ENCODE results near the gene RFX7.

The RFX7 gene

DNA sequence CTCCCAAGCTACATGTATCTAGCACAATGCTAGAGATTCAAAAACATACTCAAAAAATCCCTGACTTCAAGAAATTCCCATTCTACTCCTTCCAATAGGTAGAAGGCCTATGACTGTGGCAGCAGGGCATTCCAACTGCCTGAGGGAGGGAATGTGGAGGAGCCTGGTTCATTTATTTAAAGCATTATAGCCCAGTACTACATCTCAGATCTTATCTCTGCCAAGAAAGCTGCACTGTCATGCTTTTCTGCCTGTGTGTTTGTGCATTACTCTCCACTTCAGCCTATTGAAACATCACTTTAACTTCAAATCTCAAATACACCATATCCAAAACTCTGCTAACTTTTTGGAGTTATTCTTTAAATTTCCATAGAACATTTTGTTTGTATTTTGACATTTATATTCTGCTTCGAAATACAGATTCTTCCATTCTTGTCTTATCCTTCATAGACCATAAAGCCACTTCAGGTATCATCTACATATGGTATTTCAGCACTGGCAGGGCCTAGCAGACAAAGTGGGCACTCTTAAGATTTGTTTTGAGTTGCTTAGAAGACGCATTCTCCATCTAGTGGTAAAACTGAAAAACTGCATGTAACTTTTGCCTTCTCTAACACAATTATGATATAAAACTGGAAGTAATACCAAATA, 191.2 kb downstream of the RFX7 start:
- H3K4me3 ChIP-seq (ENCODE audit: low read depth, low read length) = no peak overlapping the region
- DNase-seq (ENCODE audit: low read depth) = no peak
- TF ChIP-seq, protein P1, sequence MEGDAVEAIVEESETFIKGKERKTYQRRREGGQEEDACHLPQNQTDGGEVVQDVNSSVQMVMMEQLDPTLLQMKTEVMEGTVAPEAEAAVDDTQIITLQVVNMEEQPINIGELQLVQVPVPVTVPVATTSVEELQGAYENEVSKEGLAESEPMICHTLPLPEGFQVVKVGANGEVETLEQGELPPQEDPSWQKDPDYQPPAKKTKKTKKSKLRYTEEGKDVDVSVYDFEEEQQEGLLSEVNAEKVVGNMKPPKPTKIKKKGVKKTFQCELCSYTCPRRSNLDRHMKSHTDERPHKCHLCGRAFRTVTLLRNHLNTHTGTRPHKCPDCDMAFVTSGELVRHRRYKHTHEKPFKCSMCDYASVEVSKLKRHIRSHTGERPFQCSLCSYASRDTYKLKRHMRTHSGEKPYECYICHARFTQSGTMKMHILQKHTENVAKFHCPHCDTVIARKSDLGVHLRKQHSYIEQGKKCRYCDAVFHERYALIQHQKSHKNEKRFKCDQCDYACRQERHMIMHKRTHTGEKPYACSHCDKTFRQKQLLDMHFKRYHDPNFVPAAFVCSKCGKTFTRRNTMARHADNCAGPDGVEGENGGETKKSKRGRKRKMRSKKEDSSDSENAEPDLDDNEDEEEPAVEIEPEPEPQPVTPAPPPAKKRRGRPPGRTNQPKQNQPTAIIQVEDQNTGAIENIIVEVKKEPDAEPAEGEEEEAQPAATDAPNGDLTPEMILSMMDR (IDR thresholded peaks at IDR 0.05; ENCODE audit: control insufficient read depth, extremely low read depth, insufficient read depth) = peak; percentile 54

DNA sequence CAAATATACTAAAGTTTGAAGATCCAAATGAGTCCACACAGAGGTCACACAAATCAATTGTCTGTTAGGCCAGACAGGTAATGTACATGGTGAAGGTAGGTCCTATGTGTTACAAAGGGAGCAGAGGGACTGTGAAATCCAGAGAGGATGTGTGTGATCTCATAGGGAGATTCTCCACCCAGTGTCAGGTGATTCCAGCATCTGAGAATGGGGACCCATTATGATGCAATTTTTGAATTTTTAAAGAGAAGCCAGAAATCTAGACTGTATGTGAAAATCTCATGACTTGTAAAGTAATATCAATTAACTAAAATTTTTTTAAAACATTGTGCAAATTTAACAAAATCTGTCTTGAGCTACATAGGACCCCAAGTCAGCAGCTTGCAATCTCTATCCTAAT, 192.0 kb downstream of the RFX7 start:
- TF ChIP-seq, protein P1 (IDR thresholded peaks at IDR 0.05; ENCODE audit: control insufficient read depth, extremely low read depth, insufficient read depth) = no peak
- H3K4me3 ChIP-seq (ENCODE audit: low read depth, low read length) = no peak overlapping the region
- no peak for DNase-seq (ENCODE audit: low read depth)

- TF ChIP-seq, protein P1 (IDR thresholded peaks at IDR 0.05; ENCODE audit: control insufficient read depth, extremely low read depth, insufficient read depth) = no peak
- DNase-seq (ENCODE audit: low read depth) = no peak
Measured at GRCh38 chr15:56049577-56049976, 194.1 kb downstream of the RFX7 start.

DNA sequence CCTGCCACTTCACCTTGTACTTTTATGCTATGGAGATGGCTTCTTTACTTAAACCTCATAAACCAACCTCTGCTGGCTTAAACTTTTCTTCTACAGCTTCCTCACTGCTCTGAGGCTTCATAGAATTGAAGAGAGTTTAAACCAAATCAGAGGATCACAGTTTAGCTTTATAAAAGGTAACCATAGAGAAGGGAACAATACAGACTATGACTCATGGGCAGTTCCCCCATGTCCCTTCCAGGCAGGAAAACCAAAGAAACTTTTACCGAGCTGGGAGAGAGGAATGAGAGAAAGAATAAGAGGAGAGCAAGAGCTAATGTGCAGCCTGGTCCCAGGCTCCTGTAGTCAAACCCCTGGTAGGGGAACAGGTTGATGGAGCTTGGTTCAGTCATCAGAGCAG, 196.3 kb downstream of the RFX7 start:
- no peak for DNase-seq (ENCODE audit: low read depth)
- TF ChIP-seq, protein P1 (IDR thresholded peaks at IDR 0.05; ENCODE audit: control insufficient read depth, extremely low read depth, insufficient read depth) = no peak
- no peak overlapping the region for H3K4me3 ChIP-seq (ENCODE audit: low read depth, low read length)

More at GRCh38 chr15:56049577-56049976, 194.1 kb downstream of the RFX7 start:
- no peak overlapping the region for H3K4me3 ChIP-seq (ENCODE audit: low read depth, low read length)

- DNase-seq (ENCODE audit: low read depth) = no peak
- H3K4me3 ChIP-seq (ENCODE audit: low read depth, low read length) = no peak overlapping the region
- TF ChIP-seq, protein P1 (IDR thresholded peaks at IDR 0.05; ENCODE audit: control insufficient read depth, extremely low read depth, insufficient read depth) = no peak
Measured at GRCh38 chr15:56045068-56045748, 198.5 kb downstream of the RFX7 start.

GRCh38 chr15:56042982-56043980, 200.4 kb downstream of the RFX7 start:
- no peak for DNase-seq (ENCODE audit: low read depth)
- TF ChIP-seq, protein P1 (IDR thresholded peaks at IDR 0.05; ENCODE audit: control insufficient read depth, extremely low read depth, insufficient read depth) = no peak
- H3K4me3 ChIP-seq (ENCODE audit: low read depth, low read length) = no peak overlapping the region

All from LNCaP clone FGC (cell line).